GM18502 (cell line): ENCODE measurements around the gene RARRES1.

Experiments used
- ATAC-seq: cut with Tn5 transposase; IDR thresholded peaks from one replicate; pipeline ENCODE4 v1.9.1; 2021; ENCODE audit warnings: mild to moderate bottlenecking; ENCODE audit not compliant: unreplicated experiment, poor library complexity

The RARRES1 gene

GRCh38 chr3:158649791-158650190 is 82.5 kb downstream of the RARRES1 start:
- no peak for ATAC-seq
